IPS-18a (cell line): ENCODE data around the gene CDK6.

Experiments used
- H3K27ac ChIP-seq: one replicate; pipeline ENCODE4 v1.5.1; 2013; ENCODE audit warnings: low read length
- H3K27me3 ChIP-seq: one replicate; pipeline ENCODE4 v1.6.1; 2013; ENCODE audit warnings: mild to moderate bottlenecking, low read length; ENCODE audit not compliant: control insufficient read depth, insufficient read depth
- H3K36me3 ChIP-seq: one replicate; pipeline ENCODE4 v1.6.1; 2013; ENCODE audit warnings: low read depth, low read length; ENCODE audit not compliant: control insufficient read depth
- H3K4me1 ChIP-seq: one replicate; pipeline ENCODE4 v1.6.1; 2013; ENCODE audit warnings: low read depth, low read length; ENCODE audit not compliant: control insufficient read depth
- H3K4me3 ChIP-seq: one replicate; pipeline ENCODE4 v1.5.1; 2013; ENCODE audit warnings: low read length
- H3K9ac ChIP-seq: one replicate; pipeline ENCODE4 v1.6.1; 2013; ENCODE audit warnings: mild to moderate bottlenecking, low read length, moderate library complexity
- H3K9me3 ChIP-seq: one replicate; pipeline ENCODE4 v1.6.1; 2013; ENCODE audit warnings: low read depth, low read length; ENCODE audit not compliant: control insufficient read depth

Gene CDK6

GRCh38 chr7:92833766-92834506 lies 2.4 kb downstream of the CDK6 start:
- H3K9ac ChIP-seq: peak overlapping the region; percentile 65
- H3K27me3 ChIP-seq: peaks cover 35% of the 10 kb centered on the region
- H3K9me3 ChIP-seq: no peaks in the 10 kb centered on the region
- H3K36me3 ChIP-seq: no peaks in the 10 kb centered on the region
- H3K4me3 ChIP-seq: peak overlapping the region; percentile 79
- no peak overlapping the region for H3K27ac ChIP-seq
- H3K4me1 ChIP-seq: peaks cover 36% of the 10 kb centered on the region

DNA sequence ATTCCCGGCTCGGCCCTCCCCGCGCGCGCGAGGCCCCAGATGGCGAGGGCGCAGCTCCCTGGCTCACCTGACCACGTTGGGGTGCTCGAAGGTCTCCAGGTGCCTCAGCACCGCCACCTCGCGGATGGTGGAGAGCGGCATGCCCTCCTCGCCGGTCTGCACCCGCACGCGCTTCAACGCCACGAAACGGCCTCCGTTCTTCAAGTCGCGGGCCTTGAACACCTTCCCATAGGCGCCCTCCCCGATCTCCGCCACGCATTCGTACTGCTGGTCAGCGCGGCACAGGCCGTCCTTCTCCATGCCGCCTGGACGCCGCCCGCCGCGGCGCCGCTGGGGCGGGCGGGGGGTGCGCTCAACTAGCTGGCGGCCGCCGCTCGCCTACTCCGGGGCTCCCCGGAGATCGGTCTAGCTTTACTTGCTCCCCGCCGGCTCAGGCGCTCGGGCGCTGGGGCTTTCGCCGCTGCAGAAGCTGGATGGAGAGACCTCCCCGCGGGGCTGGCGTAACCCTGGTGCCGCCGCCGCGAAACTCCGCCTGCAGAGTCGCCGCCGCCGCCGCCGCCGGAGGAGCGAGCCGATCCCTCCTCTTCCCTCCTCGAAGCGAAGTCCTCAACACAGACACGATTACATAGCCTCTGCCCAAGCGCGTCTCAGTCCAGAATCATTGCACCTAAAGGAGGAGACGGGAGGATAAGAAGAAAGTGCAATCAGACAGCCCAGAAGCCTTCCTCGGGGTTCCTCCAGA lies 3.2 kb downstream of the CDK6 start:
- Histone ChIP-seq H3K36me3 (no peaks in the 10 kb centered on the region), H3K4me1 (peaks cover 36% of the 10 kb centered on the region), H3K27me3 (peaks cover 27% of the 10 kb centered on the region), H3K9ac (peak overlapping the region; percentile 65), H3K27ac (no peak overlapping the region), H3K9me3 (no peaks in the 10 kb centered on the region), H3K4me3 (peak overlapping the region; percentile 79)

GRCh38 chr7:92832534-92833023 lies 3.8 kb downstream of the CDK6 start:
- peaks cover 21% of the 10 kb centered on the region for H3K27me3 ChIP-seq
- H3K4me1 ChIP-seq: peaks cover 33% of the 10 kb centered on the region
- H3K36me3 ChIP-seq: no peaks in the 10 kb centered on the region
- H3K27ac ChIP-seq: no peak overlapping the region
- H3K9me3 ChIP-seq: no peaks in the 10 kb centered on the region
- H3K4me3 ChIP-seq: peak overlapping the region; percentile 79
- H3K9ac ChIP-seq: peak overlapping the region; percentile 65

DNA sequence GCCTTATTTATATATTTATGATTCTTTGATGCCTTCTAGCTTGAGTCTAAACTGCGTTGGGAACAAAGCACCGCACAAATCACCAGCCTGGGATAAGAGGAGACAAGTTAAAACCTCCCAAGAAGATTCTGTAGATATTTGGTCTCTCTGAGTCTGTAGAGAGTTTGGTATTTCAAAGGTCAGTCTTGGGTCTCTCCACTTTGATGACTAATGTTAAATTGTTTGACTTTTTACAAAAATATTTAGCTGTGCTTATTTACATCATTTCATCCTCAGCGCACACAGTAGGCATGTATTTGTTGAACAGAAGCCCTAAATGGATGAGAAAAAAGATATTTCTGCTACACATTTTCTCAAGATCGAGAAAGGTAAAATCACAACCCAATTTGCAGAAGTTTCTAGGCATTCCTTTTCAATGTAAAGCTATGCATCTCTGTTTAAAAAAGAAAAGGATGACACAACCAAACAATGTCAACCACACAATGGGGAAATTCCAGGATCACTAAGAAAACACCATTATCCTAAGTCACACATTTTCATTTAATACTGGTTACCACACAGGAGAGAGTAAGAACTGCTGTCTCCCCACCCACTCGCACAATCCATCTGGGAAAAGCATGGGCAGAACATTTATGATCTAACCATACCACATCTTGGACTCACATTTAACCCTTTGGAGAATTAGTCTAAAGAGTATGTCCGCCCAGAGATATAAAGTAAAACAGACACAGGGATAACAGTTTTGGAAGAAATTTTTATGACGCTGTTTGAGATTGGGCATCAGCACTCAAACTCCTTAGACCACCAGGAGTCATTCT lies 4.4 kb downstream of the CDK6 start:
- H3K4me1 ChIP-seq: peaks cover 27% of the 10 kb centered on the region
- no peaks in the 10 kb centered on the region for H3K36me3 ChIP-seq
- peaks cover 15% of the 10 kb centered on the region for H3K27me3 ChIP-seq
- no peak overlapping the region for H3K27ac ChIP-seq
- peak overlapping the region; percentile 79 for H3K4me3 ChIP-seq
- peak overlapping the region; percentile 65 for H3K9ac ChIP-seq
- no peaks in the 10 kb centered on the region for H3K9me3 ChIP-seq

- Histone ChIP-seq H3K9me3 (no peaks in the 10 kb centered on the region), H3K36me3 (no peaks in the 10 kb centered on the region), H3K27ac (no peak overlapping the region), H3K4me3 (peak overlapping the region; percentile 79), H3K4me1 (peaks cover 27% of the 10 kb centered on the region), H3K9ac (no peak overlapping the region), H3K27me3 (peaks cover 9% of the 10 kb centered on the region)
Measured at GRCh38 chr7:92830532-92831110, 5.8 kb downstream of the CDK6 start.

DNA sequence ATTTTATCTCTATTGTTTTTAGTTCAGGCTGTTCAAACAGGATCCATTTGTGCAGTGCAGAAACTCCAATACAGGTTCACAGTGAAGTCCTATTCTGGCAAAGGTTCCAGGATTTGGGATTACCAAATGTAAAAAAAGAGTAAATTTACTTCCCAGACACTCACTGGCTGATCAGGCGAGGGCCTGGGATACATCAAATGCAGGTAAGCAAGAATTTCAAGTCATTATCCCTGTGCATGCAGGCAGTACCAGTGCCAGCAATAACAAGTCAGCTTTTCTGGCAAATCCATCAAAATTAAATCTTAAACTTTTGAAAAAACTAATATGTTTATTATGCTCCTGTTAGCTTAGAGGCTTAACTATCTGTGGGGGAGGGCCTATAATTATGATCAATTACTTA lies 6.3 kb downstream of the CDK6 start:
- Histone ChIP-seq H3K27ac (no peak overlapping the region), H3K9me3 (no peaks in the 10 kb centered on the region), H3K27me3 (peaks cover 5% of the 10 kb centered on the region), H3K4me3 (no peak overlapping the region), H3K4me1 (peaks cover 31% of the 10 kb centered on the region), H3K9ac (no peak overlapping the region), H3K36me3 (no peaks in the 10 kb centered on the region)

GRCh38 chr7:92827464-92828120 lies 8.8 kb downstream of the CDK6 start:
- no peak overlapping the region for H3K4me3 ChIP-seq
- H3K4me1 ChIP-seq: peaks cover 37% of the 10 kb centered on the region
- no peaks in the 10 kb centered on the region for H3K36me3 ChIP-seq
- no peak overlapping the region for H3K27ac ChIP-seq
- H3K9me3 ChIP-seq: no peaks in the 10 kb centered on the region
- H3K9ac ChIP-seq: no peak overlapping the region
- H3K27me3 ChIP-seq: peaks cover 5% of the 10 kb centered on the region

- Histone ChIP-seq H3K4me3 (no peak overlapping the region), H3K4me1 (peaks cover 25% of the 10 kb centered on the region), H3K27me3 (no peaks in the 10 kb centered on the region), H3K36me3 (no peaks in the 10 kb centered on the region), H3K27ac (no peak overlapping the region), H3K9ac (no peak overlapping the region), H3K9me3 (no peaks in the 10 kb centered on the region)
Measured at GRCh38 chr7:92826258-92826938, 10.0 kb downstream of the CDK6 start.

- Histone ChIP-seq H3K27ac (no peak overlapping the region), H3K4me1 (peaks cover 13% of the 10 kb centered on the region), H3K27me3 (no peaks in the 10 kb centered on the region), H3K9ac (no peak overlapping the region), H3K4me3 (no peak overlapping the region), H3K9me3 (no peaks in the 10 kb centered on the region), H3K36me3 (no peaks in the 10 kb centered on the region)
Measured at GRCh38 chr7:92824901-92825480, 11.4 kb downstream of the CDK6 start.

DNA sequence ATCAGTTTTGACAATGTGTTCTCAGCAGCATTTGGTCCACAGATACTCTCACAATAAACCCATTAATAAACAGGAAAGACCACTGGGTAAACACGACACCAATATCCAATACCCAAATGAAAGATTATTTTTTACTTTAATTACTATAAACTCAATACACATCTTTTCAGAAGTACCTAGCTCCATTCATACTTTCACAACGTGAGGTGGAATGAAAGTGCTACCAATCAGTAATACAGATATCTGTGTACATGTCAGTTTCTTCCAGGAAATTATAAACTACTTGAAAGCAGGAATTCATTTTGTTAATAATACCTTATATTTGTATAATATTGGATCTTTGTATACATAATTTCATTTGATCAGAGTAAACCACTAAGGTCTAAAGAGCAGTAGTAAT lies 11.9 kb downstream of the CDK6 start:
- Histone ChIP-seq H3K9ac (no peak overlapping the region), H3K27me3 (no peaks in the 10 kb centered on the region), H3K27ac (no peak overlapping the region), H3K4me1 (peaks cover 12% of the 10 kb centered on the region), H3K9me3 (no peaks in the 10 kb centered on the region), H3K36me3 (no peaks in the 10 kb centered on the region), H3K4me3 (no peak overlapping the region)
